H9 (cell line): Measurements from ENCODE around the gene DUS1L. TPM values are rescaled to one million over a fixed set of nuclear protein-coding genes. Genes with fewer than 3 reads are reported as not detected.
A peak's percentile ranks its signal among the peaks of the same experiment; 100 is the strongest.

ENCODE experiments used
- DNase-seq: peaks from one replicate; pipeline ENCODE4 v3.0.0-alpha.2; 2017
- H2AFZ ChIP-seq: one replicate; pipeline ENCODE4 v1.6.1; 2013; ENCODE audit warnings: mild to moderate bottlenecking, low read length, control low read depth, moderate library complexity
- H2AK5ac ChIP-seq: 2 replicates; pipeline ENCODE4 v1.6.1; 2013; ENCODE audit warnings: low read length, control low read depth, mixed read lengths; ENCODE audit not compliant: insufficient read length
- H2BK120ac ChIP-seq: one replicate; pipeline ENCODE4 v1.6.1; 2013; ENCODE audit warnings: low read depth, mild to moderate bottlenecking, low read length, control low read depth, inconsistent platforms; ENCODE audit not compliant: poor library complexity, severe bottlenecking
- H2BK12ac ChIP-seq: 2 replicates; pipeline ENCODE4 v1.6.1; 2013; ENCODE audit warnings: low read length, control low read depth, mixed read lengths, low read depth; ENCODE audit not compliant: insufficient read length
- H2BK15ac ChIP-seq: 2 replicates; pipeline ENCODE4 v1.6.1; 2013; ENCODE audit warnings: low read depth, low read length, control low read depth
- H2BK20ac ChIP-seq: one replicate; pipeline ENCODE4 v1.6.1; 2013; ENCODE audit warnings: low read depth, mild to moderate bottlenecking, low read length, control low read depth, inconsistent platforms; ENCODE audit not compliant: poor library complexity, severe bottlenecking
- H2BK5ac ChIP-seq: 2 replicates; pipeline ENCODE4 v1.6.1; 2013; ENCODE audit warnings: low read length, control low read depth, mixed read lengths; ENCODE audit not compliant: insufficient read length
- H3K14ac ChIP-seq: 2 replicates; pipeline ENCODE4 v1.6.1; 2013; ENCODE audit warnings: low read length, control low read depth; ENCODE audit not compliant: insufficient read depth
- H3K18ac ChIP-seq: 2 replicates; pipeline ENCODE4 v1.6.1; 2013; ENCODE audit warnings: low read depth, mild to moderate bottlenecking, mixed read lengths, low read length, control low read depth; ENCODE audit not compliant: insufficient read length
- H3K23ac ChIP-seq: 2 replicates; pipeline ENCODE4 v1.6.1; 2013; ENCODE audit warnings: low read length, control low read depth, mixed read lengths, low read depth; ENCODE audit not compliant: insufficient read length
- H3K23me2 ChIP-seq: 2 replicates; pipeline ENCODE4 v1.6.1; 2013; ENCODE audit warnings: low read depth, mild to moderate bottlenecking, mixed read lengths, low read length, control low read depth; ENCODE audit not compliant: insufficient read length, poor library complexity, severe bottlenecking
- H3K27ac ChIP-seq: 2 replicates; pipeline ENCODE4 v1.5.1; 2013; ENCODE audit warnings: low read length, control low read depth, mixed read lengths, low read depth; ENCODE audit not compliant: insufficient read length
- H3K27me3 ChIP-seq: 2 replicates; pipeline ENCODE4 v1.6.1; 2013; ENCODE audit warnings: low read length, control low read depth, inconsistent platforms; ENCODE audit not compliant: insufficient read depth
- H3K4ac ChIP-seq: 2 replicates; pipeline ENCODE4 v1.6.1; 2013; ENCODE audit warnings: low read depth, mild to moderate bottlenecking, control low read depth, inconsistent platforms, low read length, moderate library complexity
- H3K4me1 ChIP-seq: 2 replicates; pipeline ENCODE4 v1.6.1; 2013; ENCODE audit warnings: low read length, control low read depth, inconsistent platforms; ENCODE audit not compliant: insufficient read depth
- H3K4me2 ChIP-seq: 2 replicates; pipeline ENCODE4 v1.6.1; 2013; ENCODE audit warnings: low read length, control low read depth, mixed read lengths; ENCODE audit not compliant: insufficient read length, insufficient read depth
- H3K56ac ChIP-seq: 2 replicates; pipeline ENCODE4 v1.6.1; 2013; ENCODE audit warnings: low read depth, mild to moderate bottlenecking, mixed read lengths, low read length, control low read depth; ENCODE audit not compliant: insufficient read length
- H3K79me1 ChIP-seq: 2 replicates; pipeline ENCODE4 v1.6.1; 2013; ENCODE audit warnings: low read depth, mild to moderate bottlenecking, moderate library complexity, low read length, control low read depth, inconsistent platforms; ENCODE audit not compliant: insufficient read depth, poor library complexity, severe bottlenecking
- H3K79me2 ChIP-seq: 2 replicates; pipeline ENCODE4 v1.6.1; 2013; ENCODE audit warnings: low read length, control low read depth, inconsistent platforms; ENCODE audit not compliant: insufficient read depth
- H3K9ac ChIP-seq: 2 replicates; pipeline ENCODE4 v1.6.1; 2013; ENCODE audit warnings: low read length, control low read depth, mixed read lengths; ENCODE audit not compliant: insufficient read length; ENCODE audit errors: extremely low read depth
- H3K9me3 ChIP-seq: one replicate; pipeline ENCODE4 v1.6.1; 2013; ENCODE audit warnings: low read depth, low read length, inconsistent platforms; ENCODE audit not compliant: control insufficient read depth
- H3T11ph ChIP-seq: one replicate; pipeline ENCODE4 v1.6.1; 2013; ENCODE audit warnings: mild to moderate bottlenecking, low read length, control low read depth, inconsistent platforms
- H4K20me1 ChIP-seq: one replicate; pipeline ENCODE4 v1.6.1; 2013; ENCODE audit not compliant: control insufficient read depth, insufficient read length, insufficient read depth
- H4K5ac ChIP-seq: 2 replicates; pipeline ENCODE4 v1.6.1; 2013; ENCODE audit warnings: low read depth, mild to moderate bottlenecking, mixed read lengths, low read length, control low read depth; ENCODE audit not compliant: insufficient read length
- H4K8ac ChIP-seq: replicated peaks from 2 replicates; pipeline ENCODE4 v1.6.1; 2013; ENCODE audit warnings: low read length, control low read depth, mixed read lengths, low read depth; ENCODE audit not compliant: insufficient read length
- H4K91ac ChIP-seq: 2 replicates; pipeline ENCODE4 v1.6.1; 2013; ENCODE audit warnings: low read depth, mild to moderate bottlenecking, moderate library complexity, mixed read lengths, low read length, control low read depth; ENCODE audit not compliant: insufficient read length
- H3K27ac Mint-ChIP-seq, 3 experiments: 2 replicates in 2 of 3; 3 replicates in 1 of 3; pipeline ENCODE4 v1.8.0; 2020 to 2021; ENCODE audit warnings: mixed read lengths in 3 of 3, mild to moderate bottlenecking in 1 of 3, moderate library complexity in 1 of 3
- H3K27me3 Mint-ChIP-seq: 2 replicates; pipeline ENCODE4 v1.8.0; 2021; ENCODE audit warnings: low read depth, mild to moderate bottlenecking, moderate library complexity, mixed read lengths
- H3K36me3 Mint-ChIP-seq, 3 experiments: 2 replicates in 2 of 3; 3 replicates in 1 of 3; pipeline ENCODE4 v1.8.0; 2020 to 2021; ENCODE audit warnings: low read depth in 3 of 3, mixed read lengths in 3 of 3; ENCODE audit not compliant: insufficient read depth in 1 of 3
- H3K4me1 Mint-ChIP-seq, 2 experiments: 2 replicates each; pipeline ENCODE4 v1.8.0; 2020; ENCODE audit warnings: mixed read lengths in 2 of 2
- H3K4me3 Mint-ChIP-seq, 2 experiments: 2 replicates in 1 of 2; 3 replicates in 1 of 2; pipeline ENCODE4 v1.8.0; 2020 to 2021; ENCODE audit warnings: mild to moderate bottlenecking in 2 of 2, mixed read lengths in 2 of 2, moderate library complexity in 1 of 2
- H3K9me3 Mint-ChIP-seq, 2 experiments: 2 replicates in 1 of 2; 3 replicates in 1 of 2; pipeline ENCODE4 v1.8.0; 2020; ENCODE audit warnings: mild to moderate bottlenecking in 2 of 2, mixed read lengths in 2 of 2, moderate library complexity in 1 of 2
- CTCF ChIP-seq: fragments of 200-600 bp; sonication (generic); conservative IDR thresholded peaks from 3 replicates; pipeline ENCODE4 v1.8.0; 2021; ENCODE audit warnings: antibody characterized with exemption, mild to moderate bottlenecking
- WGBS: extraction: QIAGEN DNeasy Blood & Tissue Kit; methylation state at CpG from one replicate; pipeline ENCODE4 v1.1.7; 2013; ENCODE audit warnings: missing lambda C conversion rate, low lambda C conversion rate, mixed read lengths; ENCODE audit not compliant: insufficient read length; ENCODE audit errors: extremely low coverage; 5-methylcytosine and 5-hydroxymethylcytosine counted together
- total RNA-seq: library from RNA; stranded (reverse); gene quantifications from 2 replicates; pipeline ENCODE4 v1.2.1, GENCODE V29; 2021

The DUS1L gene
- total RNA-seq, 1 experiment from 2014 or later, result 103 TPM

- H4K5ac ChIP-seq, result no peak overlapping the region
- no peak for TF ChIP-seq CTCF
- no peak overlapping the region for H3K56ac ChIP-seq
- no peak overlapping the region for H2BK15ac ChIP-seq
- Mint-ChIP-seq H3K36me3 (peaks cover 5 to 24% (median 13%) of the 10 kb centered on the region in 3 experiments; a peak in 6 of 7 replicates), H3K9me3 (peaks cover 0 to 2% of the 10 kb centered on the region in 2 experiments; a peak in 1 of 5 replicates), H3K27me3 (no peaks in the 10 kb centered on the region; the same call in none of the 2 replicates), H3K4me3 (peak overlapping the region in 1 of 2 experiments; percentile 70; a peak in 2 of 5 replicates), H3K4me1 (peaks cover 2 to 16% of the 10 kb centered on the region in 2 experiments; a peak in 3 of 4 replicates), H3K27ac (no peak overlapping the region)
- H3K27ac ChIP-seq, result no peak overlapping the region
- H4K8ac ChIP-seq, result no peak overlapping the region
- no peak overlapping the region for H3K4ac ChIP-seq
- no peak overlapping the region for H2BK12ac ChIP-seq
- H3K27me3 ChIP-seq, result no peaks in the 10 kb centered on the region
- no peak overlapping the region for H2AFZ ChIP-seq
- no peak overlapping the region for H4K91ac ChIP-seq
- H3K18ac ChIP-seq, result no peak overlapping the region
- H3K79me2 ChIP-seq, result no peaks in the 10 kb centered on the region
- H2BK20ac ChIP-seq, result no peak overlapping the region
- H3K23me2 ChIP-seq, result peaks cover 8% of the 10 kb centered on the region
- DNase-seq, result peak; percentile 67
- no peak overlapping the region for H3K14ac ChIP-seq
- no peak overlapping the region for H3T11ph ChIP-seq
- no peaks in the 10 kb centered on the region for H3K79me1 ChIP-seq
- H3K23ac ChIP-seq, result no peak overlapping the region
- WGBS, result no CpG with 5 or more reads among the region's 31 CpGs
- H2BK120ac ChIP-seq, result no peak overlapping the region
- no peaks in the 10 kb centered on the region for H3K4me1 ChIP-seq
- H4K20me1 ChIP-seq, result no peaks in the 10 kb centered on the region
- H2AK5ac ChIP-seq, result no peak overlapping the region
- no peak overlapping the region for H3K9ac ChIP-seq
- no peak overlapping the region for H3K4me2 ChIP-seq
- no peak overlapping the region for H2BK5ac ChIP-seq
- no peaks in the 10 kb centered on the region for H3K9me3 ChIP-seq
Observed at GRCh38 chr17:82029990-82030469, 35.6 kb downstream of the DUS1L start.
